ENCODE results near the gene SCAPER.
A peak's percentile ranks its signal among the peaks of the same experiment; 100 is the strongest.

Gene SCAPER, protein sequence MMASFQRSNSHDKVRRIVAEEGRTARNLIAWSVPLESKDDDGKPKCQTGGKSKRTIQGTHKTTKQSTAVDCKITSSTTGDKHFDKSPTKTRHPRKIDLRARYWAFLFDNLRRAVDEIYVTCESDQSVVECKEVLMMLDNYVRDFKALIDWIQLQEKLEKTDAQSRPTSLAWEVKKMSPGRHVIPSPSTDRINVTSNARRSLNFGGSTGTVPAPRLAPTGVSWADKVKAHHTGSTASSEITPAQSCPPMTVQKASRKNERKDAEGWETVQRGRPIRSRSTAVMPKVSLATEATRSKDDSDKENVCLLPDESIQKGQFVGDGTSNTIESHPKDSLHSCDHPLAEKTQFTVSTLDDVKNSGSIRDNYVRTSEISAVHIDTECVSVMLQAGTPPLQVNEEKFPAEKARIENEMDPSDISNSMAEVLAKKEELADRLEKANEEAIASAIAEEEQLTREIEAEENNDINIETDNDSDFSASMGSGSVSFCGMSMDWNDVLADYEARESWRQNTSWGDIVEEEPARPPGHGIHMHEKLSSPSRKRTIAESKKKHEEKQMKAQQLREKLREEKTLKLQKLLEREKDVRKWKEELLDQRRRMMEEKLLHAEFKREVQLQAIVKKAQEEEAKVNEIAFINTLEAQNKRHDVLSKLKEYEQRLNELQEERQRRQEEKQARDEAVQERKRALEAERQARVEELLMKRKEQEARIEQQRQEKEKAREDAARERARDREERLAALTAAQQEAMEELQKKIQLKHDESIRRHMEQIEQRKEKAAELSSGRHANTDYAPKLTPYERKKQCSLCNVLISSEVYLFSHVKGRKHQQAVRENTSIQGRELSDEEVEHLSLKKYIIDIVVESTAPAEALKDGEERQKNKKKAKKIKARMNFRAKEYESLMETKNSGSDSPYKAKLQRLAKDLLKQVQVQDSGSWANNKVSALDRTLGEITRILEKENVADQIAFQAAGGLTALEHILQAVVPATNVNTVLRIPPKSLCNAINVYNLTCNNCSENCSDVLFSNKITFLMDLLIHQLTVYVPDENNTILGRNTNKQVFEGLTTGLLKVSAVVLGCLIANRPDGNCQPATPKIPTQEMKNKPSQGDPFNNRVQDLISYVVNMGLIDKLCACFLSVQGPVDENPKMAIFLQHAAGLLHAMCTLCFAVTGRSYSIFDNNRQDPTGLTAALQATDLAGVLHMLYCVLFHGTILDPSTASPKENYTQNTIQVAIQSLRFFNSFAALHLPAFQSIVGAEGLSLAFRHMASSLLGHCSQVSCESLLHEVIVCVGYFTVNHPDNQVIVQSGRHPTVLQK (N-terminal part only)

GRCh38 chr15:76905013-76905839, at the start of gene SCAPER:
Gene SCAPER (minus strand): TSS chr15:76905340. CDS start chr15:76883817, 21,523 bp downstream.
- peak; percentile 73 for DNase-seq (ENCODE audit: low read depth)

- DNase-seq (ENCODE audit: low read depth): no peak
These were observed 49.6 kb upstream of the SCAPER start for GRCh38 chr15:76954744-76955143.

DNA sequence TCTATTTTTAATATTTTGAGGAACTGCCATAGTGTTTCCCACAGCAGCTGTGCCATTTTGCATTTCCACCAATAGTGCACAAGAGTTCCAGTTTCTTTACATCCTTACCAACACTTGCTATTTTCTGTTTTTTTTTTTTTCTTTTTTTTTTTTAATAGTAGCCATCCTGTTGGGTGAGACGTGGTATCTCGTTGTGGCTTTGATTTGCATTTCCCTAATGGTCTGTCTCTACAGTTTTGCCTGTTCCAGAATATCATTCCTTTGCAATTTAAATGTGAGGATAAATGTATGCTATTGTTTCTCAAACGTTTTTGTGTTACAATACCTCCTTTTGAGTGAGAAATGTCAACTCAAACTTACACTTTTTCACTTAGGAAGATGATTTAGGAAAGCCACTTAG, 48.8 kb upstream of the SCAPER start:
- no peak for DNase-seq (ENCODE audit: low read depth)

GRCh38 chr15:76951220-76951619, 46.1 kb upstream of the SCAPER start:
- no peak for DNase-seq (ENCODE audit: low read depth)

GRCh38 chr15:76947454-76947853, 42.3 kb upstream of the SCAPER start:
- no peak for DNase-seq (ENCODE audit: low read depth)

- DNase-seq (ENCODE audit: low read depth): no peak
These were observed 40.5 kb upstream of the SCAPER start for GRCh38 chr15:76945494-76946093.

GRCh38 chr15:76942331-76942730, 37.2 kb upstream of the SCAPER start:
- no peak for DNase-seq (ENCODE audit: low read depth)

- DNase-seq (ENCODE audit: low read depth): no peak
These were observed 36.5 kb upstream of the SCAPER start for GRCh38 chr15:76941636-76942035.

GRCh38 chr15:76939715-76940114, 34.6 kb upstream of the SCAPER start:
- peak; percentile 33 for DNase-seq (ENCODE audit: low read depth)

DNA sequence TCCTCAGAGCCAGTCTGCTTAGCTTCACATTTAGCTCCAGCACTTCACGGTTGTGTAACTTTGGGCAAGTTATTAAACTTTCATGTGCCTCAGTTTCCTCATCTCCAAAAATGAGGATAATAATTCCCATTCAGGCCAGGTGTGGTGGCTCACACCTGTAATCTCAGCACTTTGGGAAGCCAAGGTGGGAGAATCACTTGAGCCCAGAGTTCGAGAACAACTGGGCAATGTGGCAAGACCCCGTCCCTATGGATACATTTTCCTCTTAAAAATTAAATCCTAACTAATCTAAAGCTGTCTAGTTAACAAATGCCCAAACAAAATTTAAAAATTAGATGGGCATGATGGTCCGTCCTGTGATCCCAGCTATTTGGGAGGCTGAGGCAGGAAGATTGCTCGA, 33.6 kb upstream of the SCAPER start:
- no peak for DNase-seq (ENCODE audit: low read depth)

DNA sequence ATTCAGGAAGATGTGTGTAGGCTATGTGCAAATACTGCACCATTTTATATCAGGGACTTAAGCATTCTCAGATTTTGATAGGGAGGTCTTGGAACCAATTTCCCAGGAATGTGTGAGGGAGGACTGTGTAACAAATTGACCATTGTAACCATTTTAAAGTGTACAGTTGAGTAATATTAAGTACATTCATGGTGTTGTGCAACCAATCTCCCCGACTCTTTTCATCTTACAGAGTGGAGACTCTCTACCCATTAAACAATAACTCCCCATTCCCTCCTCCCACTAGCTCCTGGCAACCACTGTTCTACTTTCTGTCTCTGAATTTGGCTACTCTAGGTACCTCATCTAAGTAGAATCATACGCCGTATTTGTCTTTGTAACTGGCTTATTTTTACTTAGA, 31.5 kb upstream of the SCAPER start:
- no peak for DNase-seq (ENCODE audit: low read depth)

DNA sequence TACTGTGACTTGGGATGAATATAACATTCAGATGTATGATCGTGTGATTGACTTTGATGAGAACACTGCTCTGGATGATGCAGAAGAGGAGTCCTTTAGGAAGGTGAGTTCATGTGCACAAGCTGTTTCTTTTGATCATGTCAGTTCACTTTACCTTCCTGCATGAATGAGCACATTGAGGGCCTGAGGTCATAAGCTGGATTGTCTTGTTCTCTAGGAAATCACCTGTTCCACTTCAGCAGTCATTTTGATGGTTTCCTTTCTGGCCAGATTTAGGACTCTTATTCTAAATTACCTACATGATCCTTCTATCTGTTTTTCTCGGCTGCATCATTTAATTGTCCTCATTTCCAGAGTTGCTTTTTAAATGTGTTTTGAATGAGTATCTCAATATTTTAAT, 30.5 kb upstream of the SCAPER start:
- DNase-seq (ENCODE audit: low read depth): no peak

DNA sequence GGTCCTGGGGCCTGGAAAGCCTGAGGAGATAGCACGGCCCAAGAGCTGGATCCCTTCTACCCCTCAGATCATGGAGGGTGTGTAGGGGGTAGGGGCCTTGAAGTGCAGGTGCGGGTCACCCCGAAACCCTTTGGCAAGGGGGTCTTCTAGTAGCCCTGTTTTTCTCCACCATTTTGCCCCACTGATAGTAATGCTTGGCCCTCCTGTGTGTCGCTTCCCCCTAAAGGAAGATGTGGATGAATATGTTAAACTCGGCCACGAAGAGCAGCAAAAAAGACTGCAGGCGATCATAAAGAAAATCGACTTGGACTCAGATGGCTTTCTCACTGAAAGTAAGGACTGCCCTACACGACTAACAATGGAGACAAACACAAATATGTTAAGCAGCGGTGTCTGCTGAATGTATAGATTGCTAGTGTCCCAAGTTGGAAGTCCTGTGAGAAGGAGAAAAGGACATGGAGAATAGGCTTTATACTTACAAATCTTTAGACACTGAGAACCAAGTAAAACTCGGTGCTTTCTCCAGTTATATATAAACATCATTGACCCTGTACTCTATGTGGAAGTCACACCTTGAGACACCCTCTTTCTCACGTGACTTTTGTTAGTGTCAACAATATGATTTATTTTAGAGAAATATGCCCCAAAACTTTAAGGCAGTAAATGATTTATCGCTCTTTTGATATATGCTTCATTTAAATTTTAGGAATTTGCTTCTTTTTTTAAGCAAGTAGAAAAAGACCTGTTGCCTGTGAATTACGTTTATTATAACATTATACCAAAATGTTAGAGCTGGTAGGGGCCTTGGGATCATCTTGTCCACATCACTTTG, 27.2 kb upstream of the SCAPER start:
- no peak for DNase-seq (ENCODE audit: low read depth)

DNA sequence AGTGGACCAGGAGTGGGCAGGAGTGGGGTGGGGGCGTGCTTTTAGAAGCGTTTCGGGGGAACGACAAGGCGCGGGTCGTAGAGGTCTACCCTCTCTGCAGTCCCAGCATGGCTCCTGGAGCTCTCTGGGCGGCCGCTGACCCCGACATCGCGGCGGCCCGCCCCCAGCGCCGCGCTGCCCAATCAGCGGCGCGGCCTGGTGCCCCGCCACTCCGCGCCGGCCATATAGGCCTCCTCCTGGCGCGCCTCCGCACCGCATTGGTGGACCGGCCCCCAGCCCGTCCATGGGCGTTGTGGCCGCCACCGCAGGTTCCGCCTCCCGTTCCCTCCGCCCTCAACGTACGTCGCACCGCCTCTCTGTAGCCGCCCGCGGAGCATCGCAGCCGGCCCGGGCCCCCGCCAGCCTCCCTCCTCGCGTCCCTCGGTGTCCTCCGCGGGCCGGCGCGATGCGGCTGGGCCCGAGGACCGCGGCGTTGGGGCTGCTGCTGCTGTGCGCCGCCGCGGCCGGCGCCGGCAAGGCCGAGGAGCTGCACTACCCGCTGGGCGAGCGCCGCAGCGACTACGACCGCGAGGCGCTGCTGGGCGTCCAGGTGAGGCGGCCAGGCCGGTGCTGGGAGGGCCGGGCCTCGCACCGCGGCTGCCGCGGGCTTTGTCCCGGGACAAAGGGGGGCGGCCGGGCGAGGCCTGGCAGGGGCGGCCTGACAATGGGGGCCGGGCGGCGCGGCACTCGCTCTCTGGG, 26.4 kb upstream of the SCAPER start, which contains the start of gene RCN2:
Gene RCN2, plus strand, starts transcription at position 353 of the 738 bp plus-strand sequence. Its CDS starts 93 bp downstream, at position 446.
- peak; percentile 87 for DNase-seq (ENCODE audit: low read depth)

DNA sequence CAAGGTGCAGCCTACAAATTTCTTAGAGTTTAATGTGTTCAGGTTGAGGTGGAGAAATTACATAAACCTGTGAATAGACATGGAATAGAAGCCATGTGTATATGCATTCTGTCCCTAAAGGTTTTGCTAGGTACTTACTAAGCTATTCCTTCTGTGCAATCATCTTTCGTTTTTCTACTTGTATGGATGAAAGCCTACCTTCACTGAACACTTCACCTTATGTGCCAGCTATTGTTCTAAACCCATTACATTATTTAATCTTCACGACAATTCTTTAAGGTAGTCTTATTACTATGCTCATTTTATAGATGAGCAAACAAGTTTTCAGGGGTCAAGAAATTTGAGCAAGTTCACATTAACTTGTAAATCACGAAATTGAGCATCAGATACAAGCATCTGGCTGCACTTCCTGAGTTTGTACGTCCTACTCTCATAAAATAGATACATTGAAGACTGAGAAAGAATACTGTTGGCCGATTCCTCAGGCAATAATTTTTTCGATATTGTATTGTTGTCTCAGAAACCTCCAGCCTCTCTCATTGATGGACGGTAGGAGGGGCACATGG, 25.8 kb upstream of the SCAPER start:
- DNase-seq (ENCODE audit: low read depth): no peak

GRCh38 chr15:76929011-76929760, 24.0 kb upstream of the SCAPER start:
- DNase-seq (ENCODE audit: low read depth): no peak

- DNase-seq (ENCODE audit: low read depth): no peak
These were observed 23.1 kb upstream of the SCAPER start for GRCh38 chr15:76928201-76928600.

DNA sequence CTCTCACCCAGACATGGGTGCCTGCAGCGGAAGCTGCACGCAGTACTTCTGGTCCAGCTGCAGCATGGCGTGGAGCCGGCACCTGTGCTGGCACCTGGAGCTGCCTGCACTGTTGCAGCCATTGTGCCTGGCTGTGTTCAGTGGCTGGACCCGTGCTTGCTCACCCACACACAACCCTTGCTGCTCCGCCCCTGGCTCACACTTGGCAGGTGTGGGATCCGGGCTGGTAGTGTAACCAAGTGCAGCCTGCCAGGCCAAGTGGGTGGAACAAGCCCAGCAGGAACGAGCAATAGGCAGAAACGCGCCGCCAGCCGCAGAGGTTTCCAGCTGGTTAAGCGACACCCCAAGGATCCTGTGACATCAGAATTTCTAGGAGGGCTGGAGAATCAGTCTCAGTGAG, 11.2 kb upstream of the SCAPER start:
- DNase-seq (ENCODE audit: low read depth): no peak
